ENCODE results near the gene ERN2. TPM values are rescaled to one million over a fixed set of nuclear protein-coding genes. Genes with fewer than 3 reads are reported as not detected.
"Not testable (repeated sequence)": the region's sequence is repeated elsewhere in the genome, so short reads cannot be mapped to it uniquely, and the experiment has no call there.

The ERN2 gene
- total RNA-seq, 6 experiments from 2014 or later: not detected

DNA sequence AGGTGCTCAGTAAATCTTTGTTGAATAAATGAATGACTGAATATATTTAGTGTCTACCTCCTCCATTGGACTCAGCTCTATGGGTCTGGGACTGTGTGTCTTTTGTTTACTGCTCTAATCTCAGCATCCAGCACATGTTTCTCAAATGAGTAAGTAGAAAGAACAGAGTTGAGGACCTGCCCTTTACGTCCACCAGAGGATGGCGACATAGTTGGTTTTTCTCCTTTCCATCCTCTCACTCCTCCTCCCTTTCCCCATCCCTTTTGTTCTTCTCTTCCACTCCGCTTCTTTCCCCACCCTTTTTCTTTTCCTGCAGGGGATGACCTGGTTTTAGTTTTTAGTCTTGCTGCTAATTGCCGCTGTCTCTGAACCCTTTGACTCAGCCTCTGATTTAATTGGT, 29.7 kb upstream of the ERN2 start:
- no peak for DNase-seq
- WGBS (ENCODE audit: insufficient coverage, low coverage, low lambda C conversion rate, missing lambda C conversion rate): 33% methylated on average over 4 of the region's 4 CpGs
- intact Hi-C loops (cut with DNase I): no loop called here
- no peak overlapping the region for H3K4me3 ChIP-seq
- no peaks in the 10 kb centered on the region for H3K27me3 ChIP-seq
- H3K9me3 ChIP-seq: no peaks in the 10 kb centered on the region
- H3K36me3 ChIP-seq: no peaks in the 10 kb centered on the region
- TF ChIP-seq POLR2A (IDR thresholded peaks at IDR 0.05): no peak
- TF ChIP-seq CTCF (IDR thresholded peaks at IDR 0.05): no peak
- no peak for ATAC-seq
- no peak overlapping the region for H3K27ac ChIP-seq
- H3K4me1 ChIP-seq: no peaks in the 10 kb centered on the region

GRCh38 chr16:23741675-23742303, 28.8 kb upstream of the ERN2 start:
- intact Hi-C loops (cut with DNase I): no loop called here
- ATAC-seq (no peak), DNase-seq (no peak)
- WGBS (ENCODE audit: insufficient coverage, low coverage, low lambda C conversion rate, missing lambda C conversion rate): 19% methylated on average over 2 of the region's 2 CpGs
- Histone ChIP-seq H3K9me3 (no peaks in the 10 kb centered on the region), H3K27ac (no peak overlapping the region), H3K4me3 (no peak overlapping the region), H3K4me1 (no peaks in the 10 kb centered on the region), H3K36me3 (no peaks in the 10 kb centered on the region), H3K27me3 (no peaks in the 10 kb centered on the region)
- TF ChIP-seq CTCF (IDR thresholded peaks at IDR 0.05) (no peak), POLR2A (IDR thresholded peaks at IDR 0.05) (no peak)

DNA sequence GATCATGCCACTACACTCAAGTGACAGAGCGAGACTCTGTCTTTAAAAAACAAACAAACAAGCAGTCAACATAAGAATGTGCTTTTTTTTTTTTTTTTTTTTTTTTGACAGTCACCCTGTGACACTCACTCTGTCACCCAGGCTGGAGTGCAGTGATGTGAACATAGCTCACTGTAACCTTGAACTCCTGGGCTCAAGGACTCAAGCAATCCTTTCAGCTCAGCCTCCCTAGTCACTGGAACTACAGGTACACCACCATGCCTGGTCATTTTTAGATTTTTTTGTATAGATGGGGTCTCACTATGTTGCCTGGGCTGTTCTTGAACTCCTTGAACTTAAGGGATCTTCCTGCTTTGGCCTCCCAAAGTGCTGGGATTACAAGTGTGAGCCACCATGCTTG, 26.5 kb upstream of the ERN2 start:
- intact Hi-C loops (cut with DNase I): no loop called here
- Histone ChIP-seq H3K36me3 (no peaks in the 10 kb centered on the region), H3K27me3 (no peaks in the 10 kb centered on the region), H3K27ac (no peak overlapping the region), H3K4me1 (no peaks in the 10 kb centered on the region), H3K9me3 (no peaks in the 10 kb centered on the region), H3K4me3 (no peak overlapping the region)
- ATAC-seq (no peak), DNase-seq (no peak)
- WGBS (ENCODE audit: insufficient coverage, low coverage, low lambda C conversion rate, missing lambda C conversion rate): 50% methylated on average over 1 of the region's 1 CpG
- TF ChIP-seq CTCF (IDR thresholded peaks at IDR 0.05) (no peak), POLR2A (IDR thresholded peaks at IDR 0.05) (no peak)

DNA sequence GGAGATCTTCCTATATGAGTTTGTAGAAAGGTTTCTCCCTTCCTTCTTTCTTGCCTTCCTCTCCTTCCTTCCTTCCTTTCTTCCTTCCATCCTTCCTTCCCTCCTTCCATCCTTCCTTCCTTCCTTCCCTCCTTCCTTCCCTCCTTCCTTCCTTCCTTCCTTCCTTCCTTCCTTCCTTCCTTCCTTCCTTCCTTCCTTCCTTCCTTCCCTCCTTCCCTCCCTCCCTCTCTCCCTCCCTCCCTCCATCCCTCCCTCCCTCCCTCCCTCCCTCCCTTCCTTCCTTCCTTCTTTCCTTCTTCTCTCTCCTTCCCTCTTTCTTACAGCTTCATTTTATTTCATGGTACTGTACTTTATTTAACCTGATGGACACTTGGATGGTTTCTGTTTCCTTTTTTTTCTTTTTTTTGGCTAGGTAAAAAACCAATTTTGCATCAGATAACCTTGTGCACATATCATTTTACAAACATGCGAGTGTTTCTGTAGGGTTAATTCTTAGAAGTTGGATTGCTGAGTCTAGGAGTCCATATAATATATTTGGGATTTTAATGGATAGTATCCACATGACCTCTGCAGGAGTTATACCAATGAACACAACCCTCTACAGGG, 24.5 kb upstream of the ERN2 start:
- ATAC-seq; H3K9me3 ChIP-seq; intact Hi-C loops (cut with DNase I); H3K4me1 ChIP-seq; H3K27ac ChIP-seq; H3K36me3 ChIP-seq; H3K4me3 ChIP-seq; H3K27me3 ChIP-seq; DNase-seq: not testable (repeated sequence)
- 83% methylated on average over 1 of the region's 1 CpG for WGBS (ENCODE audit: insufficient coverage, low coverage, low lambda C conversion rate, missing lambda C conversion rate)

GRCh38 chr16:23734176-23734893, 21.3 kb upstream of the ERN2 start:
- 65% methylated on average over 12 of the region's 19 CpGs for WGBS (ENCODE audit: insufficient coverage, low coverage, low lambda C conversion rate, missing lambda C conversion rate)
- no peak overlapping the region for H3K27ac ChIP-seq
- H3K27me3 ChIP-seq: no peaks in the 10 kb centered on the region
- no peaks in the 10 kb centered on the region for H3K4me1 ChIP-seq
- no peaks in the 10 kb centered on the region for H3K9me3 ChIP-seq
- intact Hi-C loops (cut with DNase I): no loop called here
- H3K36me3 ChIP-seq: no peaks in the 10 kb centered on the region
- no peak for DNase-seq
- ATAC-seq: no peak
- TF ChIP-seq CTCF (IDR thresholded peaks at IDR 0.05) (no peak), POLR2A (IDR thresholded peaks at IDR 0.05) (no peak)
- no peak overlapping the region for H3K4me3 ChIP-seq

All from right lobe of liver (tissue), 6 donors.